GM18870 (cell line): ENCODE measurements around the gene TM4SF4.
A peak's percentile ranks its signal among the peaks of the same experiment; 100 is the strongest.

ENCODE experiments used
- ATAC-seq: cut with Tn5 transposase; IDR thresholded peaks from one replicate; pipeline ENCODE4 v1.9.1; 2021; ENCODE audit warnings: moderate library complexity; ENCODE audit not compliant: unreplicated experiment

Gene TM4SF4

GRCh38 chr3:149454746-149455145, 19.8 kb upstream of the TM4SF4 start:
- no peak for ATAC-seq

GRCh38 chr3:149455366-149455765, 19.1 kb upstream of the TM4SF4 start:
- ATAC-seq: no peak

- ATAC-seq: no peak
Measured at GRCh38 chr3:149455989-149456388, 18.5 kb upstream of the TM4SF4 start.

- ATAC-seq: no peak
Measured at GRCh38 chr3:149459491-149460059, 14.9 kb upstream of the TM4SF4 start.

GRCh38 chr3:149460117-149460516, 14.4 kb upstream of the TM4SF4 start:
- no peak for ATAC-seq

- no peak for ATAC-seq
Measured at GRCh38 chr3:149462051-149462450, 12.4 kb upstream of the TM4SF4 start.

- ATAC-seq: no peak
Measured at GRCh38 chr3:149462581-149463011, 11.9 kb upstream of the TM4SF4 start.

GRCh38 chr3:149463921-149464320, 10.6 kb upstream of the TM4SF4 start:
- ATAC-seq: no peak

GRCh38 chr3:149464542-149465328, 9.8 kb upstream of the TM4SF4 start:
- ATAC-seq: no peak

- no peak for ATAC-seq
Measured at GRCh38 chr3:149465351-149465883, 9.1 kb upstream of the TM4SF4 start.

- ATAC-seq: no peak
Measured at GRCh38 chr3:149466192-149466591, 8.3 kb upstream of the TM4SF4 start.

GRCh38 chr3:149468504-149469212, 5.8 kb upstream of the TM4SF4 start:
- peak; percentile 97 for ATAC-seq

GRCh38 chr3:149470381-149470780, 4.1 kb upstream of the TM4SF4 start:
- ATAC-seq: no peak

GRCh38 chr3:149472030-149472797, 2.3 kb upstream of the TM4SF4 start:
- no peak for ATAC-seq

GRCh38 chr3:149473357-149474249, 894 bp upstream of the TM4SF4 start:
- no peak for ATAC-seq

GRCh38 chr3:149475451-149476060, 1.1 kb downstream of the TM4SF4 start:
- no peak for ATAC-seq

- ATAC-seq: no peak
Measured at GRCh38 chr3:149476225-149476624, 1.7 kb downstream of the TM4SF4 start.

- ATAC-seq: no peak
Measured at GRCh38 chr3:149479621-149480325, 5.3 kb downstream of the TM4SF4 start.
